ENCODE data around the gene DIABLO. TPM values are rescaled to one million over a fixed set of nuclear protein-coding genes. Genes with fewer than 3 reads are reported as not detected.

The DIABLO gene
- total RNA-seq, 1 donor from 2014 or later, result 30.4 TPM

GRCh38 chr12:122166422-122167349, 59.2 kb downstream of the DIABLO start:
- DNase-seq, result no peak
- intact Hi-C loops (cut with micrococcal nuclease), result no loop called here
- ATAC-seq, result no peak

- ATAC-seq, result no peak
- intact Hi-C loops (cut with micrococcal nuclease), result no loop called here
These were observed 62.9 kb downstream of the DIABLO start for GRCh38 chr12:122162976-122163375.

GRCh38 chr12:122161682-122162081, 64.2 kb downstream of the DIABLO start:
- intact Hi-C loops (cut with micrococcal nuclease), result no loop called here
- ATAC-seq, result no peak
- no peak for DNase-seq

More at GRCh38 chr12:122162976-122163375, 62.9 kb downstream of the DIABLO start:
- no peak for DNase-seq

GRCh38 chr12:122160761-122161160, 65.1 kb downstream of the DIABLO start:
- no peak for ATAC-seq
- intact Hi-C loops (cut with micrococcal nuclease), result no loop called here
- DNase-seq, result no peak

GRCh38 chr12:122159882-122160281, 66.0 kb downstream of the DIABLO start:
- intact Hi-C loops (cut with micrococcal nuclease), result no loop called here
- ATAC-seq, result no peak
- no peak for DNase-seq

GRCh38 chr12:122158700-122159285, 67.1 kb downstream of the DIABLO start:
- no peak for DNase-seq
- no peak for ATAC-seq
- intact Hi-C loops (cut with micrococcal nuclease), result no loop called here

Other genes starting within 250 kb of the DIABLO start
- gene BCL7A, start 204.2 kb downstream of the DIABLO start, total RNA-seq, result 17.5 TPM
- 30.2 TPM for gene MLXIP, start 147.3 kb downstream of the DIABLO start, total RNA-seq
- gene IL31, start 51.8 kb downstream of the DIABLO start, total RNA-seq, result not detected
- gene LRRC43, start 42.9 kb downstream of the DIABLO start, total RNA-seq, result 1.4 TPM
- not detected for gene B3GNT4, start 22.3 kb downstream of the DIABLO start, total RNA-seq
- gene VPS33A, start 40.4 kb upstream of the DIABLO start, total RNA-seq, result 10.9 TPM
- 93.3 TPM for gene CLIP1, start 196.6 kb upstream of the DIABLO start, total RNA-seq